CD14-positive monocyte (primary cell): ENCODE measurements around the gene CAPN9. TPM values are rescaled to one million over a fixed set of nuclear protein-coding genes. Genes with fewer than 3 reads are reported as not detected.
A peak's percentile ranks its signal among the peaks of the same experiment; 100 is the strongest.

Experiments used
- DNase-seq, 3 donors: peaks; one replicate each; pipeline ENCODE4 v3.0.0-alpha.2; 2011 to 2022
- H2AFZ ChIP-seq: 2 replicates; pipeline ENCODE4 v1.6.0; 2012; ENCODE audit warnings: mild to moderate bottlenecking, low read depth, low read length, inconsistent platforms; ENCODE audit not compliant: insufficient read depth, poor library complexity, severe bottlenecking
- H3K27ac ChIP-seq, 2 donors: 1 replicate in 1 of 2; 2 replicates in 1 of 2; pipeline ENCODE4 v1.5.1; 2012 to 2013; ENCODE audit warnings: low read length in 2 of 2, control low read depth in 1 of 2, inconsistent platforms in 1 of 2, low read depth in 1 of 2, mild to moderate bottlenecking in 1 of 2
- H3K27me3 ChIP-seq, 2 donors: one replicate each; pipeline versions ENCODE4 v1.6.0 to v1.6.1; 2011 to 2013; ENCODE audit warnings: low read length in 2 of 2; ENCODE audit not compliant: control insufficient read depth in 2 of 2, insufficient read depth in 2 of 2
- H3K36me3 ChIP-seq, 2 donors: replicated peaks in 1 of 2; 1 replicate in 1 of 2; 2 replicates in 1 of 2; pipeline versions ENCODE4 v1.5.1 to v1.6.1; 2012 to 2013; ENCODE audit warnings: low read length in 2 of 2, control low read depth in 1 of 2, inconsistent platforms in 1 of 2, mild to moderate bottlenecking in 1 of 2; ENCODE audit not compliant: insufficient read depth in 2 of 2, control insufficient read depth in 1 of 2
- H3K4me1 ChIP-seq, 2 donors: 1 replicate in 1 of 2; 2 replicates in 1 of 2; pipeline versions ENCODE4 v1.5.1 to v1.6.1; 2012 to 2013; ENCODE audit warnings: low read length in 2 of 2, control low read depth in 1 of 2, inconsistent platforms in 1 of 2, mild to moderate bottlenecking in 1 of 2, moderate library complexity in 1 of 2; ENCODE audit not compliant: insufficient read depth in 2 of 2, control insufficient read depth in 1 of 2
- H3K4me2 ChIP-seq: replicated peaks from 2 replicates; pipeline ENCODE3; 2012; ENCODE audit warnings: low read length, moderate library complexity, mild to moderate bottlenecking; ENCODE audit not compliant: poor library complexity, severe bottlenecking; ENCODE audit errors: extremely low read depth
- H3K4me3 ChIP-seq, 3 experiments: fragments of 200-600 bp in 1 of 3; sonication (generic) in 1 of 3; replicated peaks in 1 of 3; 1 replicate in 2 of 3; 2 replicates in 1 of 3; pipeline ENCODE4 v1.5.1; 2011 to 2013; ENCODE audit warnings: low read length in 3 of 3, mild to moderate bottlenecking in 3 of 3, control low read depth in 2 of 3, low read depth in 2 of 3, inconsistent platforms in 1 of 3, moderate library complexity in 1 of 3
- H3K79me2 ChIP-seq: 2 replicates; pipeline ENCODE4 v1.6.0; 2012; ENCODE audit warnings: mild to moderate bottlenecking, control low read depth, inconsistent platforms, low read length, moderate library complexity; ENCODE audit not compliant: insufficient read depth
- H3K9ac ChIP-seq: 2 replicates; pipeline ENCODE4 v1.6.0; 2017; ENCODE audit warnings: low read length, mild to moderate bottlenecking; ENCODE audit not compliant: insufficient read depth, poor library complexity, severe bottlenecking
- H3K9me3 ChIP-seq, 2 donors: replicated peaks in 1 of 2; 1 replicate in 1 of 2; 2 replicates in 1 of 2; pipeline versions ENCODE4 v1.5.1 to v1.6.1; 2012 to 2013; ENCODE audit warnings: low read length in 2 of 2, control low read depth in 1 of 2; ENCODE audit not compliant: control insufficient read depth in 1 of 2, insufficient read depth in 1 of 2
- H4K20me1 ChIP-seq: 2 replicates; pipeline ENCODE4 v1.6.0; 2012; ENCODE audit warnings: mild to moderate bottlenecking, low read length, control low read depth, moderate library complexity; ENCODE audit not compliant: insufficient read depth
- H3K27ac Mint-ChIP-seq, 7 donors: one replicate each; pipeline ENCODE4 v1.8.0; 2020; ENCODE audit warnings: mild to moderate bottlenecking in 7 of 7, mixed read lengths in 7 of 7, moderate library complexity in 6 of 7, inconsistent platforms in 2 of 7
- H3K27me3 Mint-ChIP-seq, 3 donors: one replicate each; pipeline ENCODE4 v1.8.0; 2021 to 2022; ENCODE audit warnings: low read depth in 3 of 3, mild to moderate bottlenecking in 3 of 3, mixed read lengths in 3 of 3, moderate library complexity in 3 of 3, inconsistent platforms in 1 of 3
- H3K36me3 Mint-ChIP-seq, 2 donors: one replicate each; pipeline ENCODE4 v1.8.0; 2020; ENCODE audit warnings: mixed read lengths in 2 of 2, inconsistent platforms in 1 of 2, mild to moderate bottlenecking in 1 of 2
- H3K4me1 Mint-ChIP-seq: one replicate; pipeline ENCODE4 v1.8.0; 2020; ENCODE audit warnings: mild to moderate bottlenecking, mixed read lengths
- H3K4me3 Mint-ChIP-seq, 2 donors: one replicate each; pipeline ENCODE4 v1.8.0; 2020; ENCODE audit warnings: mild to moderate bottlenecking in 2 of 2, mixed read lengths in 2 of 2, moderate library complexity in 1 of 2
- H3K9me3 Mint-ChIP-seq, 7 donors: one replicate each; pipeline ENCODE4 v1.8.0; 2020 to 2022; ENCODE audit warnings: mixed read lengths in 7 of 7, mild to moderate bottlenecking in 6 of 7, moderate library complexity in 6 of 7, inconsistent platforms in 2 of 7
- WGBS: methylation state at CpG from one replicate; pipeline ENCODE4 v1.1.5; 2013; ENCODE audit warnings: missing lambda C conversion rate; ENCODE audit not compliant: insufficient coverage; 5-methylcytosine and 5-hydroxymethylcytosine counted together
- intact Hi-C, 2 donors: fragments of 100-400 bp; cut with micrococcal nuclease; formaldehyde crosslinking; loops; one replicate each; pipeline versions ENCODE4 v1.15.0 to v1.15.1; 2023
- polyA plus RNA-seq, 3 donors: library from polyadenylated mRNA; depleted of rRNA in 1 of 3; unstranded in 2 of 3; stranded (reverse) in 1 of 3; fragments of 300-500 nt in 2 of 3; fragments of >200 nt in 1 of 3; fragmentation: Illumina TruSeq in 2 of 3; gene quantifications; 1 replicate in 2 of 3; 2 replicates in 1 of 3; pipeline ENCODE4 v1.2.3, GENCODE V29; 2012 to 2021
- TF ChIP-seq, protein P1 (sequence below): fragments of 200-600 bp; IDR thresholded peaks from one replicate; pipeline ENCODE4 v1.8.0; 2022; ENCODE audit warnings: antibody characterized with exemption, mild to moderate bottlenecking

Gene CAPN9
- polyA plus RNA-seq, 3 donors: not detected

DNA sequence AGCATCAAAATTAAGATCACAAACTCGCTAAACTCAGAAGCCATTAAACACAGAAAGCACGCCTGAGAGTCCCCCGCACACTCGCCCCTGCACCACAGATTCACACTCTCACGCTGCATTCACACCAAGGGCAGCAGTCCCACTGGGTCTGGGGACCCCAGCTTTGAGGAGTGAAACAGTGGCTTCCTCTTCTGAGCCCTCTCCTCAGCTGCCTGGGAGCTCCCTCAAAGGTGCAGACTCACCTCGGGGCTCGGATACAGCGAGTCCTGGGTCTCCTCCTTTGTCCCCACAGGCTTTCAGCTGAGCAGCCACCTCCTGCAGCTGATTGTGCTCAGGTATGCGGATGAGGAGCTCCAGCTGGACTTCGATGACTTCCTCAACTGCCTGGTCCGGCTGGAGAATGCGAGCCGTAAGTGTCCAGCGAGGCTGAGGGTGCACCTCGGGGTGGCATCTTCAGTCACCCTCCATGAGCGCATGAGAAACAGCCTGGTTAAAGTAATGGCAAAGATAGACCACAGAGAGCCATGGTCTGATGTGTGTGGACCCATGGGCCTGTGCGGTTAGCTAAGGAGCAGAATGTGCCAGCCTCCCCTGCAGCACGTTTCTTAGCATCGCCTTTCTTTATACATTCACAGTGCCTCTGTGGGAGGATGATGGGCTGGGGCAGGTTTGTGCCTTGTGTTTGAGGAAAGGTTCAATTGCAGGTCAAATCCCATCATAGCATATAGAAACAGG is 47.9 kb downstream of the CAPN9 start:
- Histone ChIP-seq H4K20me1 (no peaks in the 10 kb centered on the region), H3K4me1 (no peaks in the 10 kb centered on the region), H3K4me2 (no peak overlapping the region), H2AFZ (no peak overlapping the region), H3K27ac (no peak overlapping the region), H3K36me3 (no peaks in the 10 kb centered on the region), H3K4me3 (no peak overlapping the region), H3K9ac (no peak overlapping the region), H3K27me3 (no peaks in the 10 kb centered on the region), H3K9me3 (no peaks in the 10 kb centered on the region), H3K79me2 (no peaks in the 10 kb centered on the region)
- TF ChIP-seq, protein P1, sequence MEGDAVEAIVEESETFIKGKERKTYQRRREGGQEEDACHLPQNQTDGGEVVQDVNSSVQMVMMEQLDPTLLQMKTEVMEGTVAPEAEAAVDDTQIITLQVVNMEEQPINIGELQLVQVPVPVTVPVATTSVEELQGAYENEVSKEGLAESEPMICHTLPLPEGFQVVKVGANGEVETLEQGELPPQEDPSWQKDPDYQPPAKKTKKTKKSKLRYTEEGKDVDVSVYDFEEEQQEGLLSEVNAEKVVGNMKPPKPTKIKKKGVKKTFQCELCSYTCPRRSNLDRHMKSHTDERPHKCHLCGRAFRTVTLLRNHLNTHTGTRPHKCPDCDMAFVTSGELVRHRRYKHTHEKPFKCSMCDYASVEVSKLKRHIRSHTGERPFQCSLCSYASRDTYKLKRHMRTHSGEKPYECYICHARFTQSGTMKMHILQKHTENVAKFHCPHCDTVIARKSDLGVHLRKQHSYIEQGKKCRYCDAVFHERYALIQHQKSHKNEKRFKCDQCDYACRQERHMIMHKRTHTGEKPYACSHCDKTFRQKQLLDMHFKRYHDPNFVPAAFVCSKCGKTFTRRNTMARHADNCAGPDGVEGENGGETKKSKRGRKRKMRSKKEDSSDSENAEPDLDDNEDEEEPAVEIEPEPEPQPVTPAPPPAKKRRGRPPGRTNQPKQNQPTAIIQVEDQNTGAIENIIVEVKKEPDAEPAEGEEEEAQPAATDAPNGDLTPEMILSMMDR: no peak
- Mint-ChIP-seq H3K9me3 (no peaks in the 10 kb centered on the region), H3K36me3 (no peaks in the 10 kb centered on the region), H3K27ac (peak overlapping the region in 1 of 7 donors; percentile 1), H3K4me3 (no peak overlapping the region), H3K27me3 (peaks cover 5 to 20% (median 19%) of the 10 kb centered on the region in 3 donors), H3K4me1 (no peaks in the 10 kb centered on the region)
- DNase-seq: no peak
- intact Hi-C loops: no loop called here
- 91% methylated on average over 15 of the region's 19 CpGs for WGBS

DNA sequence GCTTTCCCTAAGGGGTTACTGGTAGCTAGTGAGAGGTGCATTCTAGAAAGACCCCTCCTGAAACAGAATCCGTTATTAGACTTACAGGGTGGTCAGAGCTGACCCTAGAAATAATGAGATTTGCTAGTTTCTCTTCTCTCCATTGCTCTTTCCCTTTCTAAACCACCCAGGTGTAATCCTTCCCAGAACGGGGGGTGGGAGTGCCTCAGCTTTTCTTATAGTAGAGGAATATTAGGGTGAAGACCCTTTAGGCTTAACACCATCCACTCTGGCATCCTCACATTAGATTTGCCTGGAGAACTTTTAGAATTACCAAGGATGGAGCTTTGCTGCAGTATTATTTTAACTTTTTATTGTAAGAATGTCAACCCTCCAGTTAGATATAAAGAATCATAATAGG is 49.4 kb downstream of the CAPN9 start:
- no peaks in the 10 kb centered on the region for H3K4me1 Mint-ChIP-seq
- DNase-seq: no peak
- H3K27ac ChIP-seq: no peak overlapping the region
- H3K4me2 ChIP-seq: no peak overlapping the region
- intact Hi-C loops: no loop called here
- H3K9me3 ChIP-seq: no peaks in the 10 kb centered on the region
- peaks cover 5 to 16% (median 14%) of the 10 kb centered on the region in 3 donors for H3K27me3 Mint-ChIP-seq
- H3K9ac ChIP-seq: no peak overlapping the region
- no peak overlapping the region for H2AFZ ChIP-seq
- no peaks in the 10 kb centered on the region for H3K36me3 ChIP-seq
- no peaks in the 10 kb centered on the region for H4K20me1 ChIP-seq
- TF ChIP-seq, protein P1: no peak
- H3K4me3 ChIP-seq: no peak overlapping the region
- H3K27ac Mint-ChIP-seq: peak overlapping the region in 1 of 7 donors; percentile 63
- H3K27me3 ChIP-seq: no peaks in the 10 kb centered on the region
- no peaks in the 10 kb centered on the region for H3K9me3 Mint-ChIP-seq
- no CpG with 5 or more reads among the region's 2 CpGs for WGBS
- no peaks in the 10 kb centered on the region for H3K4me1 ChIP-seq
- no peak overlapping the region for H3K4me3 Mint-ChIP-seq
- H3K79me2 ChIP-seq: no peaks in the 10 kb centered on the region
- no peaks in the 10 kb centered on the region for H3K36me3 Mint-ChIP-seq
